Measurements from ENCODE around the gene NR6A1.

DNA sequence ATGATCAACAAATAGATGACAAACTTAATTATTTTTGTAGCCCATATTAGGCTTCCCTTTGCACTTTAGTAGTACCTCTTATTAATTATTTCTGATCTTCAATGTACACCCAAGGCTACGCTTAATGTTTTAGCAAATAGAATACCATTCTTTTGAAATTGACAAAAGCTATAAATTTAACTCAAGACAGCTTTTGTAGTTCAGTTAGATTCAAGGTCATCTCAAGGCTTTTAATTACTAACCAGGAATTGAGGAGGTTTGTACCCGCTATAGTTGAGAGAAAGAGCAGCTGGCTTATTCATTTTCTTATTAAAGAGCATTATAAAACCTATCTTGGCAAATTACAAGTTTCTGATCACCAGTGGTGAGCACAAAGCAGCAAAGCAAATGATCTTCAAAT lies 15.1 kb downstream of the NR6A1 start:
- TF ChIP-seq, protein P1, sequence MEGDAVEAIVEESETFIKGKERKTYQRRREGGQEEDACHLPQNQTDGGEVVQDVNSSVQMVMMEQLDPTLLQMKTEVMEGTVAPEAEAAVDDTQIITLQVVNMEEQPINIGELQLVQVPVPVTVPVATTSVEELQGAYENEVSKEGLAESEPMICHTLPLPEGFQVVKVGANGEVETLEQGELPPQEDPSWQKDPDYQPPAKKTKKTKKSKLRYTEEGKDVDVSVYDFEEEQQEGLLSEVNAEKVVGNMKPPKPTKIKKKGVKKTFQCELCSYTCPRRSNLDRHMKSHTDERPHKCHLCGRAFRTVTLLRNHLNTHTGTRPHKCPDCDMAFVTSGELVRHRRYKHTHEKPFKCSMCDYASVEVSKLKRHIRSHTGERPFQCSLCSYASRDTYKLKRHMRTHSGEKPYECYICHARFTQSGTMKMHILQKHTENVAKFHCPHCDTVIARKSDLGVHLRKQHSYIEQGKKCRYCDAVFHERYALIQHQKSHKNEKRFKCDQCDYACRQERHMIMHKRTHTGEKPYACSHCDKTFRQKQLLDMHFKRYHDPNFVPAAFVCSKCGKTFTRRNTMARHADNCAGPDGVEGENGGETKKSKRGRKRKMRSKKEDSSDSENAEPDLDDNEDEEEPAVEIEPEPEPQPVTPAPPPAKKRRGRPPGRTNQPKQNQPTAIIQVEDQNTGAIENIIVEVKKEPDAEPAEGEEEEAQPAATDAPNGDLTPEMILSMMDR (conservative IDR thresholded peaks at IDR 0.05; ENCODE audit: low read depth in 2 of 2), result no peak
- TF ChIP-seq CREB1 (CRISPR knock-in tag; IDR thresholded peaks at IDR 0.05; ENCODE audit: low read depth) (no peak), EZH2 (IDR thresholded peaks at IDR 0.05; ENCODE audit: low read depth, unreplicated experiment) (no peak), NANOG (IDR thresholded peaks at IDR 0.05; ENCODE audit: borderline replicate concordance) (no peak), JUNB (IDR thresholded peaks at IDR 0.05; ENCODE audit: unreplicated experiment) (no peak)
